ENCODE results near the gene PSMB11. TPM values are rescaled to one million over a fixed set of nuclear protein-coding genes. Genes with fewer than 3 reads are reported as not detected.
A peak's percentile ranks its signal among the peaks of the same experiment; 100 is the strongest.

PSMB11 gene
- total RNA-seq, 3 donors from 2014 or later = not detected

DNA sequence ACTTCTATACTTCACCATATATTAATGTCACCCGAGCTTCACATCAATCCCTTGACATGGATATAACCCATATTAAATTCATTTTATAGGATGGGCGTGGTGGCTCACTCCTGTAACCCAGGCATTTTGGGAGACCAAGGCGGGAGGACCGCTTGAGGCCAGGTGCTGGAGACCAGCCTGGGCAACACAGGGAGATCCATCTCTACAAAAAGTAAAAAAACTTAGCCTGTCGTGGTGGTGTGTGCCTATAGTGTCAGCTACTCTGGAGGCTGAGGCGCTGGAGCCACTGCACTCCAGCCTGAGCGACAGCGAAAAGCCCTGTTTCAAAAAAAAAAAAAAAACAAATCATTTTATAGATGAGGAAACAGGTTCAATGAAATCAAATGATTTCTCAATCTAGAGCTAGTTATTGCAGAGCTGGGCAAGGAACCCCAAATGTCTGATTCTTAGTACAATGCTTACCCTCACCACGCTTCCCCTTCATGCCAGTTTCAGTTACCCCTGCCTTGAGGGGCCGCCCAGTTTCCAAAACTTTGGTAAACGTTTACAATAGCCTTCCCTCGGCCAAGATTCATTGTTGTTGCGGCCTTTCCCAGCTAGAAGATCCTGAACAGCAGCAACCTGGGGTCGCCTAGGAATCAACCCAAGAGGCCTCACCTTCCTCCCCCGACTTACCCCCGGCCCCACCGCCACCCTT lies 8.1 kb upstream of the PSMB11 start:
- intact Hi-C loops (cut with DNase I, micrococcal nuclease) = no loop called here
- H3K4me3 ChIP-seq = peak overlapping the region; percentile 52
- TF ChIP-seq, protein P1, sequence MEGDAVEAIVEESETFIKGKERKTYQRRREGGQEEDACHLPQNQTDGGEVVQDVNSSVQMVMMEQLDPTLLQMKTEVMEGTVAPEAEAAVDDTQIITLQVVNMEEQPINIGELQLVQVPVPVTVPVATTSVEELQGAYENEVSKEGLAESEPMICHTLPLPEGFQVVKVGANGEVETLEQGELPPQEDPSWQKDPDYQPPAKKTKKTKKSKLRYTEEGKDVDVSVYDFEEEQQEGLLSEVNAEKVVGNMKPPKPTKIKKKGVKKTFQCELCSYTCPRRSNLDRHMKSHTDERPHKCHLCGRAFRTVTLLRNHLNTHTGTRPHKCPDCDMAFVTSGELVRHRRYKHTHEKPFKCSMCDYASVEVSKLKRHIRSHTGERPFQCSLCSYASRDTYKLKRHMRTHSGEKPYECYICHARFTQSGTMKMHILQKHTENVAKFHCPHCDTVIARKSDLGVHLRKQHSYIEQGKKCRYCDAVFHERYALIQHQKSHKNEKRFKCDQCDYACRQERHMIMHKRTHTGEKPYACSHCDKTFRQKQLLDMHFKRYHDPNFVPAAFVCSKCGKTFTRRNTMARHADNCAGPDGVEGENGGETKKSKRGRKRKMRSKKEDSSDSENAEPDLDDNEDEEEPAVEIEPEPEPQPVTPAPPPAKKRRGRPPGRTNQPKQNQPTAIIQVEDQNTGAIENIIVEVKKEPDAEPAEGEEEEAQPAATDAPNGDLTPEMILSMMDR (IDR thresholded peaks at IDR 0.05) = no peak
- peaks cover 11% of the 10 kb centered on the region for H3K4me1 ChIP-seq (ENCODE audit: low read depth)
- DNase-seq (no peak), ATAC-seq (no peak)
- no peaks in the 10 kb centered on the region for H3K9me3 ChIP-seq
- H3K36me3 ChIP-seq (ENCODE audit: low read depth) = no peaks in the 10 kb centered on the region

DNA sequence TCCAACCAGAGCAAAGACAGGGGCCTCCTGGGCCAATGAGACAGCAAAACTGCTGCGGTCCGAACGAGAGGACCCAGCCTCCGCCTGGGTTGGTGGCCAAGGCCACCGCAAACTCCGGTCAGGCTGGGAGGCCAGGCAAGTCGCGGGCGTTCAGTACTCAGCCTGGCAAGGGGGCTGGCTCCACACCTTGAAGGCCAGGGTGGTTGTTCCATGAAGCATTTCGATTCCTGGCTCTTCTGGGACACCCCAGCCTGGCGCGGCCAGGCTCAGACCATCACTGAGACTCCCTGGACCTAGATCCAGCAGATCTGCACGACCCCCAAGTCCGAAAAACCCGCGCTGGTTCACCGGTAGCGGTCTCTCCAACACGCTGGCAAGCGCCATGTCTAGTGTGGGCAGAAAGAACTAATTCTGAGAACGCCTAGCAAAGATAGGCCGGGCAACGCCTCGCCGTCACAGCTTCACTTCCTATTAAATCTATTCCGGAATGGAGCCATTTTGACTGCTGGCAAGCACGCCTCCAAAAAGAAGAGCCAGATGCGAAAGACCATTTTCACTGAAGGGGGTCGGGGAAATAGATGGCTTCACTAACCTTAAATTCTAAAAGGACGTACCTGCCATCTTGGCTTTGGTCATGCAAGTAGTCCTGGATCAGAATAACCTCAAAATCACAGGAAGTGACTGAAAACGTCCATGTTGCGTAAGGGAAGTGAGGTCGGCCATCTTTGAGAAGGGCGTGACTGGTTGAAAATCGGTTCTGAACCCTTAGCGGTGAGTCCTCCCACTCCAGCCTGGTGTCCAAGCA lies 7.3 kb upstream of the PSMB11 start, which contains the start of gene PSMB5:
PSMB5 (minus strand) TSS at position 403 of the 805 bp plus-strand sequence; CDS start at position 384, 19 bp downstream.
- Histone ChIP-seq H3K4me1 (ENCODE audit: low read depth) (peaks cover 8% of the 10 kb centered on the region), H3K4me3 (peak within 1 kb of the TSS; percentile 52), H3K36me3 (ENCODE audit: low read depth) (no peaks in the 10 kb centered on the region), H3K9me3 (no peaks in the 10 kb centered on the region)
- intact Hi-C loops (cut with DNase I, micrococcal nuclease) = no loop called here
- ATAC-seq = peak; percentile 99
- TF ChIP-seq, protein P1 (IDR thresholded peaks at IDR 0.05) = no peak
- DNase-seq = peak; percentile 85 to 93 (median 91)

DNA sequence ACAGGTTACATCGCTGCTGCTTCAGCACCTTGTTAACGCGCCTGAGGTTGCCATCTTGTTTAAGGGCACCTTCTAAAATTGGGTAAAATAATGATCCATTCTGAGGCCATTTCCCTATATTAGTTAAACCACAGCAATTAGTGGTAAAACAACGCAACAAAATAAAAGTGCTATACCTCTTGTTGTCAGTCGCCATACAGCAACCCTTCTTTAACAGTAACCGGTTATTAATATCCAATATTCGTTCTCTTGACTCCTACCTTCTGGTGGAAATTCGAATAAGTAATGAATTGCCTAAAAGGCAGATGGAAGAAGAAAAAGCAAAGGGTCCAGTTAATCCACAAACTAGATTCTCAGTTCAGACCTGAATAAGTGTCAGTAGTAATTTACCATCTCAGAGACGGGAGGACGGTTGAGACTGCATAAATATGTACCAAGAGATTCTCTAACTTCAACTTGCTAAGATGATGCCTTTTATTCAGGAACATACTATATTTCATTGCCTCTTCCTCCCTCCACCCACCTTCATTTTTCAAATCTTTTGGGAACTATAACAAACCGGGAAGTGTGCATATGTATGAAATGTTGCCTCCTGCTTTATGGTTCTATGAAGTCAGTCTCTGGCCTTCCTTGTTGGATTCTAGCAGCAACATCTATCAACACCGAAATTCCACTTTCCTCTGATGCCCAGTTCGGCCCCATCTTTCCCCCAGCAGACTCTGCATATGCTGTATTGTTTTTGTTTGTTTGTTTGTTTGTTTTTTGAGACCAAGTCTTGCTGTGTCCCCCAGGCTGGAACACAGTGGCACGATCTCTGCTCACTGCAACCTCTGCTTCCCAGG lies 6.5 kb upstream of the PSMB11 start:
- Histone ChIP-seq H3K36me3 (ENCODE audit: low read depth) (no peaks in the 10 kb centered on the region), H3K4me1 (ENCODE audit: low read depth) (peaks cover 8% of the 10 kb centered on the region), H3K9me3 (no peaks in the 10 kb centered on the region), H3K4me3 (peak overlapping the region; percentile 52)
- intact Hi-C loops (cut with DNase I, micrococcal nuclease) = no loop called here
- ATAC-seq (no peak), DNase-seq (no peak)
- TF ChIP-seq, protein P1 (IDR thresholded peaks at IDR 0.05) = no peak

DNA sequence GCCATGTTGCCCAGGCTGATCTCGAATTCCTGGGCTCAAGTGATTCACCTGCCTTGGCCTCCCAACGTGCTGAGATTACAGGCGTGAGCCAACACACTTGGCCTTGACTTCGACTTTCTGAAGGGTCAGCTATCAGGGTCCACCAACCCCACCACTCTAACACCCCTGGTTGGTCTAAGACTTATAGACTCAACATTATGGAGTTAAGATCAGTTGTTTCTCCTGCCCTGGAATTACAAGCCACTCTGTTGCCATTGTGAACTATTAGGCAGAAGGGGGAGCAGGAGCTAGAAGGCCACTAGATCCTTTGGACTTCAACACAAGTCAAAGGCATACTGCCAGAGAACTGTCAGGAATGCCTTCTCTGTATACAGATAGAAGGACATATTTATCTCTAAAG lies 1.9 kb upstream of the PSMB11 start:
- intact Hi-C loops (cut with DNase I, micrococcal nuclease) = no loop called here
- DNase-seq = no peak

DNA sequence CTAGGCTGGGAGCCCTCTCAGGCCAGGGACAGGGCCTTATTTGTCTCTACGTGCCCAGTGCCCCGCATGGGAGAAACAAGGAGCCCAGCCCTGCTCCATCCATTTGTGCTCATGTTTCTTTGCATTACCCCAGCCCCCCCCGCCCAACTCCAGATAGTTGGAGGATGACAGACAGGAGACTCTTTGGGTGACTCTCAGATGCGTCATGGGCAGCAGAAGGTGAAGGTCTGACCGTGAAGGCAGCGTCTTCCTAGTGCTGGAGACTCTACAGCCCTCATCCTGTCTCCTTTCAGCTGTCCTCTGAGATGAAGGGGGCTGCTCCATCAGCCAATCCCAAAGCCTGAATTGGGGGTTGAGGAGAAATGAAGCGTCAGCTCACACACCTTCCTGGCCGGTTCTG lies 283 bp upstream of the PSMB11 start:
- H3K36me3 ChIP-seq (ENCODE audit: low read depth) = no peaks in the 10 kb centered on the region
- no peaks in the 10 kb centered on the region for H3K9me3 ChIP-seq
- no peak for DNase-seq
- intact Hi-C loops (cut with DNase I, micrococcal nuclease) = no loop called here
- TF ChIP-seq, protein P1 (IDR thresholded peaks at IDR 0.05) = no peak
- H3K4me1 ChIP-seq (ENCODE audit: low read depth) = no peaks in the 10 kb centered on the region
- no peak for ATAC-seq
- no peak overlapping the region for H3K4me3 ChIP-seq

More for the DNA sequence above, 1.9 kb upstream of the PSMB11 start:
- TF ChIP-seq, protein P1 (IDR thresholded peaks at IDR 0.05) = no peak
- H3K9me3 ChIP-seq = no peaks in the 10 kb centered on the region
- no peak for ATAC-seq
- H3K36me3 ChIP-seq (ENCODE audit: low read depth) = no peaks in the 10 kb centered on the region
- H3K4me1 ChIP-seq (ENCODE audit: low read depth) = no peaks in the 10 kb centered on the region
- no peak overlapping the region for H3K4me3 ChIP-seq
